ENCODE results near the gene PAQR9. TPM values are rescaled to one million over a fixed set of nuclear protein-coding genes. Genes with fewer than 3 reads are reported as not detected.

The PAQR9 gene
- total and polyA plus RNA-seq, 9 of the 15 experiments (the other 6 are each of a cell fraction or from before 2014, with no cell fraction given), result 0.04 to 0.58 (median 0.22) TPM

- no peak for TF ChIP-seq ZNF217 (CRISPR knock-in tag; IDR thresholded peaks at IDR 0.05)
- TF ChIP-seq BCLAF1 (IDR thresholded peaks at IDR 0.05; ENCODE audit: borderline replicate concordance in 1 of 2, control insufficient read depth in 1 of 2, low read depth in 2 of 2, low read length in 1 of 2), result no peak
- TF ChIP-seq CEBPZ (IDR thresholded peaks at IDR 0.05; ENCODE audit: borderline replicate concordance, low read depth, low read length), result no peak
- TF ChIP-seq, protein P1, sequence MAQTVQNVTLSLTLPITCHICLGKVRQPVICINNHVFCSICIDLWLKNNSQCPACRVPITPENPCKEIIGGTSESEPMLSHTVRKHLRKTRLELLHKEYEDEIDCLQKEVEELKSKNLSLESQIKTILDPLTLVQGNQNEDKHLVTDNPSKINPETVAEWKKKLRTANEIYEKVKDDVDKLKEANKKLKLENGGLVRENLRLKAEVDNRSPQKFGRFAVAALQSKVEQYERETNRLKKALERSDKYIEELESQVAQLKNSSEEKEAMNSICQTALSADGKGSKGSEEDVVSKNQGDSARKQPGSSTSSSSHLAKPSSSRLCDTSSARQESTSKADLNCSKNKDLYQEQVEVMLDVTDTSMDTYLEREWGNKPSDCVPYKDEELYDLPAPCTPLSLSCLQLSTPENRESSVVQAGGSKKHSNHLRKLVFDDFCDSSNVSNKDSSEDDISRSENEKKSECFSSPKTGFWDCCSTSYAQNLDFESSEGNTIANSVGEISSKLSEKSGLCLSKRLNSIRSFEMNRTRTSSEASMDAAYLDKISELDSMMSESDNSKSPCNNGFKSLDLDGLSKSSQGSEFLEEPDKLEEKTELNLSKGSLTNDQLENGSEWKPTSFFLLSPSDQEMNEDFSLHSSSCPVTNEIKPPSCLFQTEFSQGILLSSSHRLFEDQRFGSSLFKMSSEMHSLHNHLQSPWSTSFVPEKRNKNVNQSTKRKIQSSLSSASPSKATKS (CRISPR knock-in tag; IDR thresholded peaks at IDR 0.05), result no peak
- no peak for TF ChIP-seq ZNF717 (CRISPR knock-in tag; IDR thresholded peaks at IDR 0.05)
- peak; percentile 48 for TF ChIP-seq TAF1 (IDR thresholded peaks at IDR 0.05; ENCODE audit: control insufficient read depth, extremely low read depth, insufficient read depth, low read length, severe bottlenecking)
- TF ChIP-seq, protein P2, sequence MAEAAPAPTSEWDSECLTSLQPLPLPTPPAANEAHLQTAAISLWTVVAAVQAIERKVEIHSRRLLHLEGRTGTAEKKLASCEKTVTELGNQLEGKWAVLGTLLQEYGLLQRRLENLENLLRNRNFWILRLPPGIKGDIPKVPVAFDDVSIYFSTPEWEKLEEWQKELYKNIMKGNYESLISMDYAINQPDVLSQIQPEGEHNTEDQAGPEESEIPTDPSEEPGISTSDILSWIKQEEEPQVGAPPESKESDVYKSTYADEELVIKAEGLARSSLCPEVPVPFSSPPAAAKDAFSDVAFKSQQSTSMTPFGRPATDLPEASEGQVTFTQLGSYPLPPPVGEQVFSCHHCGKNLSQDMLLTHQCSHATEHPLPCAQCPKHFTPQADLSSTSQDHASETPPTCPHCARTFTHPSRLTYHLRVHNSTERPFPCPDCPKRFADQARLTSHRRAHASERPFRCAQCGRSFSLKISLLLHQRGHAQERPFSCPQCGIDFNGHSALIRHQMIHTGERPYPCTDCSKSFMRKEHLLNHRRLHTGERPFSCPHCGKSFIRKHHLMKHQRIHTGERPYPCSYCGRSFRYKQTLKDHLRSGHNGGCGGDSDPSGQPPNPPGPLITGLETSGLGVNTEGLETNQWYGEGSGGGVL (CRISPR knock-in tag; IDR thresholded peaks at IDR 0.05), result no peak
- no peak for TF ChIP-seq HMG20B (CRISPR knock-in tag; IDR thresholded peaks at IDR 0.05)
- TF ChIP-seq POLR2AphosphoS5 (IDR thresholded peaks at IDR 0.05; ENCODE audit: control insufficient read depth, insufficient read depth, low read depth, low read length), result no peak
- no peak for TF ChIP-seq SETDB1 (IDR thresholded peaks at IDR 0.05; ENCODE audit: low read length)
- TF ChIP-seq, protein P3, sequence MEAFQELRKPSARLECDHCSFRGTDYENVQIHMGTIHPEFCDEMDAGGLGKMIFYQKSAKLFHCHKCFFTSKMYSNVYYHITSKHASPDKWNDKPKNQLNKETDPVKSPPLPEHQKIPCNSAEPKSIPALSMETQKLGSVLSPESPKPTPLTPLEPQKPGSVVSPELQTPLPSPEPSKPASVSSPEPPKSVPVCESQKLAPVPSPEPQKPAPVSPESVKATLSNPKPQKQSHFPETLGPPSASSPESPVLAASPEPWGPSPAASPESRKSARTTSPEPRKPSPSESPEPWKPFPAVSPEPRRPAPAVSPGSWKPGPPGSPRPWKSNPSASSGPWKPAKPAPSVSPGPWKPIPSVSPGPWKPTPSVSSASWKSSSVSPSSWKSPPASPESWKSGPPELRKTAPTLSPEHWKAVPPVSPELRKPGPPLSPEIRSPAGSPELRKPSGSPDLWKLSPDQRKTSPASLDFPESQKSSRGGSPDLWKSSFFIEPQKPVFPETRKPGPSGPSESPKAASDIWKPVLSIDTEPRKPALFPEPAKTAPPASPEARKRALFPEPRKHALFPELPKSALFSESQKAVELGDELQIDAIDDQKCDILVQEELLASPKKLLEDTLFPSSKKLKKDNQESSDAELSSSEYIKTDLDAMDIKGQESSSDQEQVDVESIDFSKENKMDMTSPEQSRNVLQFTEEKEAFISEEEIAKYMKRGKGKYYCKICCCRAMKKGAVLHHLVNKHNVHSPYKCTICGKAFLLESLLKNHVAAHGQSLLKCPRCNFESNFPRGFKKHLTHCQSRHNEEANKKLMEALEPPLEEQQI (IDR thresholded peaks at IDR 0.05), result no peak
These were observed at the start of gene PAQR9 (continued) for GRCh38 chr3:142963516-142964448.

Data from K562 (cell line).